SU-DHL-6 (cell line): Measurements from ENCODE around the gene MBD3L3.
"Not testable (repeated sequence)": the region's sequence is repeated elsewhere in the genome, so short reads cannot be mapped to it uniquely, and the experiment has no call there.

Experiments used
- CTCF ChIP-seq: fragments of 200-600 bp; sonication (generic); IDR thresholded peaks from one replicate; pipeline ENCODE4 v1.5.1; 2017; ENCODE audit warnings: antibody characterized with exemption, mild to moderate bottlenecking, low read length, moderate library complexity; ENCODE audit not compliant: insufficient read depth, poor library complexity, severe bottlenecking
- EZH2phosphoT487 ChIP-seq: fragments of 200-600 bp; sonication (generic), shearing (Covaris generic); conservative IDR thresholded peaks from 2 replicates; pipeline ENCODE4 v1.6.1; 2018; ENCODE audit warnings: mild to moderate bottlenecking, antibody characterized with exemption, low read length, moderate library complexity, mixed read lengths

- not testable (repeated sequence) for TF ChIP-seq CTCF, EZH2phosphoT487
Observed at GRCh38 chr19:7059977-7060376, 1.5 kb upstream of the MBD3L3 start.
